Stomach (tissue), 4 donors: Measurements from ENCODE around the gene CPN2.

Source experiments
- CTCF ChIP-seq, 7 experiments: fragments of 450-650 bp in 4 of 7; fragments of 200-600 bp in 3 of 7; sonication (generic) in 3 of 7; IDR thresholded peaks; one replicate each; pipeline ENCODE4 v1.5.1; 2016 to 2019; ENCODE audit warnings: antibody characterized with exemption in 7 of 7, control low read depth in 2 of 7, mild to moderate bottlenecking in 1 of 7
- EP300 ChIP-seq: sonication (generic); formaldehyde crosslinking; IDR thresholded peaks from one replicate; pipeline ENCODE4 v1.6.1; 2017; ENCODE audit warnings: antibody characterized with exemption
- POLR2AphosphoS5 ChIP-seq, 3 donors: sonication (generic); formaldehyde crosslinking; IDR thresholded peaks; one replicate each; pipeline ENCODE4 v1.6.1; 2016; ENCODE audit warnings: antibody characterized with exemption in 3 of 3

GRCh38 chr3:194306109-194306686 lies 44.9 kb downstream of the CPN2 start:
- TF ChIP-seq CTCF (IDR thresholded peaks at IDR 0.05), result no peak
- no peak for TF ChIP-seq POLR2AphosphoS5 (IDR thresholded peaks at IDR 0.05)
- TF ChIP-seq EP300, result no peak
